ENCODE data around the gene EXOG.
"Not testable (repeated sequence)": the region's sequence is repeated elsewhere in the genome, so short reads cannot be mapped to it uniquely, and the experiment has no call there.

EXOG gene

DNA sequence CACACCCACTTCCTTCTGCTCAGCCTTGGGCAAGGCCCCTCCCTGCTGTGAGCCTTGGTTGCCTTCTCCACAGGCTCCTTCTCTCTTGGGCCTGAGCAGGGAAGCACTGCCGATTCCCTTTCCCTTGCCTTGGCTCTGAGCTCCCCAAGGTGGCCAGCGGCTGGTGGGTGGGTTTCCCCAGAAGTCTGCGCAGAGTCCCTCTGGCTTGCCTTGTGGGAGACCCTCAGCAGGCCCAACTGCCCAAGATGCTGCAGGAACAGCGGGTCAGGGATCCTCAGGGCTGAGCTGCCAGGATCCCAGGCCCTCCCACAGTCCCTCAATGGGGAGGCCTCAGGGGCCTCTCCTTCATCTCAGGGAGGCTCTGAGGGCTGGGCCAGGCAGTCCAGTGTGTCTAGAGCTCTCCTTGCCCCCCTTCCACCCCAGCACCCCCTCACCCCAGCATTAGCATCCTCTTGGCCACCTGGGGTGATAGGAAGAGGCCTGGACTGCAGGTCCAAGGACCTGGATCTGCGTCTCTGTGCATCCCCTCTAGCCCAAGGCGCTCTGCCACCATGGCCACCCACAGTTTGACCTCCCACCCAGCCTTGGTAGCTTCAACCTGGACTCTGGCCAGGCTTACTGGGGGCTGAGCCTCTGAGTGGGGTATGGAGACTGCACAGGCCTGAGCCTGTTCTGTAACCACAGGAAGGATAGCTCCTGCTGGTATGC is 68.6 kb downstream of the EXOG start:
- no peak for DNase-seq (ENCODE audit: low read depth)

DNA sequence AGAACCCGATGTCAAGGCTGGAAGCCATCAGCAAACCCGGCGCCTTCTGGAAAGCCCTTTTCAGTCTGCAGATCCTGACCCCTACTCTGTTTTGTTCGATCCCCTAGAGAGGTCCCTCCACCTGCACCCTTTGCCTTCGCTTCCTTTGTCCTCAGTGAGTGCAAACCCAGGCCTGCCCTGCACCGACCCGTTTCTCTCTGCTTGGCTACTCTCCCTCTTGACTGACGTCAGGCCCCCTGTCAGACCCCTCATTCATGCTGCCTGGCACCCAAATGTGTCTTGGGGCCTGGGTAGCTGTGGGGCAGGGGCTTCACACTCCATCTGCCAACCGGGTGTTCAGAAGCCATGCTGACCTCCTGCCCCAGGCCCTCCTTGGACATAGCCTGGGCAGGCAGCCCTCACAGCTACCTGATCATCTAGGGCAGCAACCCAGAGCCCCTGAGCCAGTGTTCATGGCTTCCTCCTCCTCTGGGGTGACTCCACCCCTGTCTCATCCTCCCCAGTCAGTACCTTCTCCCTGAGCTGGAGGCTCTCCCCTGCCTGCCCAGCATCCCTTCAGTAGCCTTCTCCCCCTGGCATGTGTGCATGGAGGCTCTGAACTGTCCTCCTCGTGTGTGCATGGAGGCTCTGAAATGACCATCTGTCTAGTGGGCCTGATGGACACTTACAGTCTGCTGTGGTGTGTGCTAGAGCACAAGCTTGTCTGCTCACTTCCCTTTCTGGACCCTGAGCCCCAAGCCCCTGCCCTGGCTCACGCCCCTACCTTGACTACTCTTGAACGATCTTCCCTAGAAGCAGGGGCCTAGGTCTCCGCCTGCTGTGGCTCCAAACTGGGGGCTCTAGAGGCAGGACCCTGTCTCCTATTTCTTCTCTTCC is 69.4 kb downstream of the EXOG start:
- no peak for DNase-seq (ENCODE audit: low read depth)

DNA sequence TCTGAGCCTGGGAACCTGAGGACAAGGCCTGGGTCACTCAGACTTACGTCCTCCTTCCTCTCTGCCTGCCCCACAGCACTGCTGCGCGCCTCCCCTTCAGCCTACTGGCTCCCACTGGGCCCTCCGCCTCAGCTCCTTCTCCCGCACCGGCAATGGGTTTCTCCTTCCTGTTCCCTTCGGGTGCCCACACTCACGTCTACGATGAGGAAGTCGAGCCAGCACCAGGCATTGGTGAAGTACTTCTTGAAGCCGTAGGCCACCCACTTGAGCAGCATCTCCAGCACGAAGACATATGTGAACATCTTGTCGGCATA is 70.0 kb downstream of the EXOG start:
- DNase-seq (ENCODE audit: low read depth), result no peak

DNA sequence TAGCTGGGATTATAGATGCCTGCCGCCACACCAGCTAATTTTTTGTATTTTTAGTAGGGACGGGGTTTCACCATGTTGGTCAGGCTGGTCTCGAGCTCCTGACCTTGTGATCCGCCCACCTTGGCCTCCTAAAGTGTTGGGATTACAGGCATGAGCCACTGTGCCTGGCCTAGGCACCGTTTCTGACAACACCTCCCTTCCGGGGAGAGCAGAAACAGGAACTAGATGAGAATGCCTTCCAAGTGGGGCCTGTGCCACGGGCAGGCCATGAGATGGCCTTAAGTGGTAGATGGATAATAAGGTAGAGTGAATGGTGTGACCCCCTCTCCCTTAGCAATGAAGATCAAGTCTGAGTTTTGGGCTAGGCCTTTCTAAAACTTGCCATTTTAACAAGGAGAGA is 70.7 kb downstream of the EXOG start:
- DNase-seq (ENCODE audit: low read depth), result not testable (repeated sequence)

DNA sequence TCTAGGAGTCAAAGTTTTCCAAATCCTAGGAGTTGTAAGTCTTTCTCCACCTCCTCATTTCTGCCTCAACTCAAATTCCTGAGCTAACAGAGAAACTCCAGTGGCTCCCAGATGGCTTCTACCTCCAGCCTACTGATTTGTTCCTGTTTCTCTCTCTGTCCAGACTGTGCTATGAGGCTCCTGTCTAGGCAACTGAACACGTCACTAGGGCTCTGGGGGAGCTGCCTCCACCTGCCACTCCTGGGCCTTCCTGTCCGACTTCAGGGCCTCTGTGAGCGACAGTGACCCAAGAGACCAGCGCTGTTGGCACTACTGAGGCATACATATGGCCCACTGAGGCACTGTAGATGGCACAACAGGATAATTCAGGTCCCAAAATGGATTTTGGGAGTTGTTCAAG is 71.4 kb downstream of the EXOG start:
- DNase-seq (ENCODE audit: low read depth), result no peak

DNA sequence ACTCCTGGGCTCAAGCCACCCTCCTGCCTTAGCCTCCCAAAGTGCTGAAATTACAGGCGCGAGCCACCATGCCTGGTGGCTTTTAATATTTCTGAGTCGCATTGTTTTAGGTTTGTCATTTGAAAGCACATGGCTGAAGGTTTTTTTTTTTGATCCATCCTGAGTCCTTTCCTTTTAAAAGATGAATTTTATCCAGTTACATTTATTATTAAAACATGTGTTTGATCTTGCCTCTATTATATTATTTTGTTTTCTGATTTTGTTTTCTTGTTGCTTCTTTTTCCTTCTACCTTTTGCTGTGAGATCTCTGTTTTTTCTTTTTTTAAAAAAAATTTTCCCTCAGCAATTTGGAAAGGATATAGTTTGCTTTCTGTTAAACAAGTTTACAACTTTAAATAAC is 77.0 kb downstream of the EXOG start:
- no peak for DNase-seq (ENCODE audit: low read depth)

DNA sequence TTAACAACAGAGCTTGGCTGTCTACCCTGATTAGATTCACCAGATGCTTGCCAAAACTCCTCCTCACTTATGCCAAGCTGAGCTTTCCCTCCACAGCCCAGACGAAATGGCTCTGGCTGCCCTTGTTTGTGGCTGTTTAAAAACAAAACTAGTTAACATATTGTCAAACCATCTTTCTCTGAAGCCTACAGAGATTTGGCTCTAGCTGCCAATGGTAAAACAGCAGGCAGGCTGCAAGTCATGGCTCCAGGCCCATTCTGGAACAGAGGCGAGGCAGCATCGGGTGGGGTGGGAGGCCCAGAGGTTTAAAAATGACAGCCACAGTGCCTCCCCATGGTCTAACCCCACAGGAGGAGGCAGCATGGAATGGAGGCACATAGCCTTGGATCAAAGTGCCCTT is 77.4 kb downstream of the EXOG start:
- no peak for DNase-seq (ENCODE audit: low read depth)

DNA sequence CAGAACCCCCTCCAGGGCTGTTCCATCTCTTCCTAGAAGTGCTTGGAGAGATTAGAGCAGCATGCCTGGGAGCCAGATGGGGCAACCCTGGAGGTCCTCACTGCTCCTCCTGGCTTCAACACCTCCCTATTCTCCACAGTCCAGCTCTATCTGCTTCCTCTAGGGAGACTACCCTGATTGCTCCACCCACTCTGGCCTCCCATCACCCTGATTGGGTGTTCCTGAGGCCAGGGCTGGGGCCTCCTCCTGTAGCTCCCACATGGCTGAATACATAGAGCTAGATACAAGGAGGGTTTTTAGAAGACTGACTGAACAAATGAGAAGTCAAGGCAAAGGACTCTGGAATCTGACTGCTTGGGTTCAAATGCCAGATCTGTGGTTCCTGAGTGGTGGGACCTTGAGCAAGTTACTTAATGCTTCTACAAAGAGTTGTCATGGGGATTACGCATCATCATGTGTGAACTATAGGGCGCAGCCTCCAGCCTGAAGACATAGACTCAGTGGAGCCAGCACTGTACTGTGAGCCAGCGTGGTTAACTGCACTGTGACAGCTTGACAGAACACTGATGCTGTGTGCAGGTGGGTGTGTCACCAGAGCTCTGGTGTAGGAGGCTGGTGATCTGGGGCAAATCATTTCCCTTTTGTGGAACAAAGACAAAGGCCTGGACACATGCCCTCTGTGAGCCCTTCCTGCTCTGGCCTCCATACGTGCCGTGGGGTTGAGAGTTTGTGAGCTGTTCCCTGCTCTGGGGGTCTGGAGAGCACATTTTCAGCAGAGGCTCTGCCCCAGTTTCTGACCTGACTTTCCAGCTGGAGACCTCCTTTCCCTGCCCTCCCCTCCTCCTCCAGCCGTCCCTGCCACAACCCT is 78.5 kb downstream of the EXOG start:
- DNase-seq (ENCODE audit: low read depth), result no peak

DNA sequence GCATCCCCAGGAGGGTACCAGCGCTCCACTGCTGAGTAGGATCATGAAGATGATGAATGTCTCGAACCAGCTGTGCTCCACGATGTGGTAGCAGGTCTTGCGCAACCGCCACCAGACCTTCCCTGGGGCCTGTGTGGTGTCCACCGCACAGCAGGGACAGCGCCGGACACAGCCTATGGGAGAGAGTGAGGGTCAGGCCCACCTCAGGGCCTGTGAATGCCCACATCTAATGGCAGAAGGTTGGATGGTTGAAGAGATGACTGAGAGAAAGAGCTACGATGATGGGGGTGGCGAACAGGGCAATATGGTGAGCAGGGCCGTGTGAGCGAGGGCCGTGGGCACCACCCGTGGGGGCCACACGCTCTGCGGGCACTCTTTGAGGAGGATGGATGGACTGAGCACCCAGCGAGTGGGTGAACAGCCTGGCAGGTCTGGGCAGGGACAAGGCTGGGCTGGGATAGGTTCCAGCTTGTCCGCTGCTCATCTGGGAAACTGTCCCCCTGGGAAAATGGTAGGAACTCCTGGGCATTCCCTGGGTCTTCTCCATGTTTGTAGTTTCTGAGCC is 79.2 kb downstream of the EXOG start:
- DNase-seq (ENCODE audit: low read depth), result no peak
